Endothelial cell of umbilical vein (primary cell): ENCODE results near the gene CCDC157.

Experiments used
- CTCF ChIP-seq, 2 donors: IDR thresholded peaks; 1 replicate in 1 of 2; 2 replicates in 1 of 2; pipeline ENCODE4 v1.5.1; 2011; ENCODE audit warnings: low read length in 2 of 2, mild to moderate bottlenecking in 2 of 2, moderate library complexity in 2 of 2, control low read depth in 1 of 2, inconsistent platforms in 1 of 2, low read depth in 1 of 2; ENCODE audit not compliant: insufficient read depth in 1 of 2; ENCODE audit errors: extremely low read depth in 1 of 2
- POLR2A ChIP-seq: IDR thresholded peaks from 2 replicates; pipeline ENCODE4 v1.6.1; 2012; ENCODE audit warnings: low read depth, mild to moderate bottlenecking, control low read depth, low read length
- POLR2AphosphoS5 ChIP-seq: IDR thresholded peaks from 2 replicates; pipeline ENCODE4 v1.6.1; 2012; ENCODE audit warnings: low read depth, mild to moderate bottlenecking, control low read depth, low read length, moderate library complexity; ENCODE audit not compliant: insufficient read depth

- TF ChIP-seq CTCF (IDR thresholded peaks at IDR 0.05; ENCODE audit: extremely low read depth in 1 of 2, insufficient read depth in 1 of 2, low read depth in 1 of 2, low read length in 2 of 2) = no peak
- TF ChIP-seq POLR2AphosphoS5 = no peak
- TF ChIP-seq POLR2A = no peak
Observed at GRCh38 chr22:30315962-30316576, 40.7 kb upstream of the CCDC157 start.
